CD4-positive, alpha-beta T cell treated with Interleukin-15 for 4 hours (primary cell): ENCODE results near the gene IDE.
"Not testable (repeated sequence)": the region's sequence is repeated elsewhere in the genome, so short reads cannot be mapped to it uniquely, and the experiment has no call there.

Experiments used
- DNase-seq: peaks from one replicate; pipeline ENCODE4 v3.0.0-alpha.2; 2020; ENCODE audit warnings: low spot score

Gene IDE

DNA sequence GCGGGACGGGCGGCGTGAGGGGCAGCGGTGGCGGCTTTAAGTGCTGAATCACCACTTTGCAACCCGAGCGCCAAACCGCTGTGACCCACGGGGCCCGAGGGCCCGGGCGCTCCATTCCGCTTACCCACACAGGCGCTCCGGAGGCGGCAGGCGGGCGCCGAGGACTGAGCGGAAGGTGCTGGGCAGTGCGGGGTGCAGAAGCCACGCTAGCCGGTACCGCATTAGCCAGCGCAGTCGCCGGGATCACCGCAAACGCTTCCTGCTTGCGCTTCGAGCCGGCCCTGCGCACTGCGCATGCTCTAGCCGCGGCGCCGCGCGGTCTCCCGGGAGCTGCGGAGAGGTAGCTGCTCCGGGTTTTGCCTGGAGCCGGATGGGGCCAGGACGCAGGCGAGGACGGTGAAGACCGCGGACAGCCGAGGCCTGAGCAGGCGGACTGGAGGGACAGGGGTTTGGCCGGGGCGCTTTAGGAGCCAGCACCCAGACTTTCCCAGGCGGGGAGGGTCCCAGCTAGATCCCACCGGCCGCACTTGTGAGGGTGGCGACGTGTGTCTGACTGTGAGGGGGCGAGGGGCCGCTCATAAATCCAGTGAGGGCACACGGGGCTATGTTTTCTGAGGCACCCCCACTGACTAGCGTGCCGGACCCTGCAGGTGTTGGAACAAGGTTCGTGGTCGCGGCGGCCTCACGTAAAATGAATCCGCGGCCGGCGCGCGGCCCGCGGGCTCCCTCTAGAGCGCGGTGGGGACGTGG lies at the start of gene IDE:
Gene IDE, minus strand, starts transcription at position 296 of the 750 bp plus-strand sequence. Its CDS starts 74 bp downstream, at position 222.
- peak; percentile 79 for DNase-seq

DNA sequence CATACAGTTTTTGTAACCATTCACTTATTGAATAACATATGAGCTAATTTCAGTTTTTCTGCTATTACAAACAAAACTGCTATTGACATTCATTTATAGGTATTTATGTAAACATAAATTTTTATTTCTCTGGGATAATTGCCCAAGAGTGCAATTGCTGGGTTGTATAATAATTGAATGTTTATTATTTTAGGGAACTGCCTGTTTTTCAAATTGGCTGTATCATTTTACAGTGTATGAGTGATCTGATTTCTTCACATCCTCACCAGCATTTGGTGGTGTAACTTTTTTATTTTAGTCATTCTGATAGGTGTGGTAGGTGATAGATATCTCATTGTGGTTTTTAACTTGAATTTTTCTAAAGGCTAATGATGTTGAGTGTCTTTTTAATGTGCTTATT lies 45.5 kb upstream of the IDE start:
- no peak for DNase-seq

DNA sequence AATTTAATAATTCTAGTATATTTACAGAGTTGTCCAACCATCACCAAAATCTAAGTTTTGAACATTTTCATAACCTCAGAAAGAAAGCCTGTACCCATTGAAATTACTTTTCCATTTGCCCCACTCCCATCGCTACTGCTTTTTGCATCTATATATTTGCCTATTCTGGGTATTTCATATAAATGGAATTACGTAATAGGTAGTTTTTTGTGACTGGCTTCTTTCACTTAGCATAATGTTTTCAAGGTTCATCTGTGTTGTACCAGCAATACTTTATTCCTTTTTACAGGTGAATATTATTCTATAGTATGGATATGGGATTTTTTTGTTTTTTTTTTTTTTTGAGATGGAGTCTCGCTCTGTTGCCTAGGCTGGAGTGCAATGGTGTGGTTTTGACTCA lies 41.6 kb upstream of the IDE start:
- DNase-seq: no peak

DNA sequence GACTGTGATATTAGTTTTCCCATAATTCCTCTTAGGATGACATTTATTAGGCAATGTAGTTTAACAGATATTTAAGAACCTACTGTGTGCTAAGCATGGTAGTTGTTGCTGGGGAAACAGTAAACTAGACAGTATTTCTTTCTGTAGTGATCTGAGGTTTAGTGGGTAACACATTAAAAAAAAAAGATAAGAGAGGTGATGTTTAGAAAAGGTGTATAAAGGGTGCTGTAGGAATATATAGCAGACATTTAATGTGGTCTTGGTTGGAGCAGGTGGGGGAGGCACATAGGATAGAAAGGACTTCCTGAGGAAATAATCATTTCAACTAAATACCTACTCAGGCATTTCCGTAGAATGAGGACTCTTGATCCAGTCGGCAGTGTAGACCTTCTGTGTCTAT lies 30.9 kb upstream of the IDE start:
- DNase-seq: no peak

DNA sequence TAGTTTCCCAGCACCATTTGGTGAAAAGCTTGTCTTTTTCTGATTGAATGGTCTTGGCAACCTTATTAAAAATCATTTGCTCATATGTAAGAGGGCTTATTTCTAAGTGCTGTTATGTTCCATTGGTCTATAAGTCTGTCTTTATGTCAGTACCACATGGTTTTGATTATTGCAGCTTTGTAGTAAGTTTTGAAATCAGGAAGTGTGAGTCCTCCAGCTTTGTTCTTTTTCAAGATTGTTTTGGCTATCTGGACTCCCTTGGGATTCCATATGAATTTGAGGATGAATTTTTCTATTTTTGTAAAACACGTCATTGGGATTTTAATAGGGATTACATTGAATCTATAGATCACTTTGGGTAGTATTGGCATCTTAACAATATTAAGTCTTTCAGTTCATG lies 24.4 kb upstream of the IDE start:
- DNase-seq: no peak

DNA sequence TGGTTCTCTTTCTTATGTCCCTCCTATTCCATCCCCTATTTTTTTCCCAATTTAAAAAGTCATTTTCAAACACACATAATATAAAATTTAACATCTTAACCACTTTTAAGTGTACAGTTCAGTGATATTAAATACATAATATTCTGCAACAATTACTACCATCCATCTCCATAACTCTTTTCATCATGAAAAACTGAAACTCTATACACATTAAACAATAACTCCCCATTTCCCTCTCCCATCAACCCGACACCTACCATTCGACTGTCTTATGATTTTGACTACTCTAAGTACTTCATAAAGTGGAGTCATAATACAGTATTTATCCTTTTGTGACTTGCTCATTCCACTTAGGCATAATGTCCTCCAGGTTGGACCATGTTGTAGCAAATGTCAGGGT lies 21.6 kb upstream of the IDE start:
- no peak for DNase-seq

DNA sequence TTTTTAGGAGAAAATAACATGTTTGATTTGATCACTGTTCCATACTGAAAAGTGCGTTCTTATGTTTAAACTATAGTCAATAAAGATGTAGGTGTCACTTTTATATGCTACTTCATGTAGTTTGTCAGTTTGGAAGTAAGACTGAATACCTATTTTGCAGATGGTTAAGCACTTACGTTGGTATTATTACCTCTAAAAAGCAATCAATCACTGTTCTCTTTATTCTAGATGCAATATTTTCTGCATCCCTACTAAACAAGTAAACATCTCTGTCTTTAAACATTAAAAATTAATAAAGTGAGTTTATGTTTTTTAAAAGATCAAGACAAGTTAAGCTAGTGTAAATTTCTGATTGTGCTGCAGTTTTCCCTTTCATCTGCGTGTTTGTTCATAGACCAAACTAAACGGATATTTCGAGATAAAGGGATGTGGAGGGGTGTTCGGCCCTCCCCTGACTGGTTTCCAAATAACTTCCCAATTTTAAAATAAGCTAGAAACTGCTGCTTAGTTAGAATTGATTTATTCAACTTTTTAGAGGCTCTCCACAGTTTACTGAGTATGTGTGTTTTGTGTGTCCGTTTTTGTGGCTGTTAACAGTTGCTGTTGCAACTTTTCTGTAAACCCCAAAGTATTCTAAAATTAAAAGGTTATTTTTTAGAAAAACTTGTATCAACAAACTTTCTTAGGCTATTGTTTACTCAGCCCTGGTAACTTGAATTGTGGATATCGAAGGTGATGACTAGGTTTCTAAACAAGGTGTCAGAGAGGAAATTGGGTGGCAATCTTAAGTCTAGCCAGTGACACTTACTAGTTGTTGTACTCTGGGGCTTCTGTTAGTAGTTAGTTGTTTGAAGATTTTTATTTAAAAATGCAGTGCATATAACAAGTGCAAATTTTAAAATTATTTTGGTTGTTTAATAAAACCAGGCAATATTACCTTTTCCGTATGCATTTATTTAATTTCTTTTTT lies 20.0 kb upstream of the IDE start:
- peak; percentile 37 for DNase-seq

DNA sequence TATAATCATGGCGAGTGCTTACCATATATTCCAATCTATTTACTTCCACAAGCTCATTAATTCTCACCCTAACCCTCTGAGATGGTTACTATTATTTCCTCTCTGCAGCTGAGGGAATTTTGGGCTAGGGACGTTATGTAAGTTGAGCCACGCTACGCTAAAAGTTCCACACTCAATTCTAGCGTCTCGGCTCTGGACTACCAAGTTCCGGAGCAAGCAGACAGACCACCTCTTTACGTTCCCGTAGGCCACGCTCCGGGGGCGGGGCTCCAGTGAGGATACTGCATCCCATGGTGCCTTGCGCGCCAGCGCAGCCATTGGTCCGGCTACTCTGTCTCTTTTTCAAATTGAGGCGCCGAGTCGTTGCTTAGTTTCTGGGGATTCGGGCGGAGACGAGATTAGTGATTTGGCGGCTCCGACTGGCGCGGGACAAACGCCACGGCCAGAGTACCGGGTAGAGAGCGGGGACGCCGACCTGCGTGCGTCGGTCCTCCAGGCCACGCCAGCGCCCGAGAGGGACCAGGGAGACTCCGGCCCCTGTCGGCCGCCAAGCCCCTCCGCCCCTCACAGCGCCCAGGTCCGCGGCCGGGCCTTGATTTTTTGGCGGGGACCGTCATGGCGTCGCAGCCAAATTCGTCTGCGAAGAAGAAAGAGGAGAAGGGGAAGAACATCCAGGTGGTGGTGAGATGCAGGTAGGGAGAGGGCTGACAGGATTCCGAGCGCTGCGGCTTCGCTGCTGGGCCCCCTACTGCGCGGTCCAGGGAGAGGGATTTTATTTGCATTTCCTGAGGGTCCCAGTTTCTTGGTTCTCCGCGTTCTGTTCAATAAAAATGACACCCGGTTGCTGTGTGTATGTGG lies 19.1 kb upstream of the IDE start, which contains the start of gene KIF11:
Gene KIF11, plus strand, starts transcription at position 370 of the 858 bp plus-strand sequence. Its CDS starts 246 bp downstream, at position 616.
- peak; percentile 96 for DNase-seq

DNA sequence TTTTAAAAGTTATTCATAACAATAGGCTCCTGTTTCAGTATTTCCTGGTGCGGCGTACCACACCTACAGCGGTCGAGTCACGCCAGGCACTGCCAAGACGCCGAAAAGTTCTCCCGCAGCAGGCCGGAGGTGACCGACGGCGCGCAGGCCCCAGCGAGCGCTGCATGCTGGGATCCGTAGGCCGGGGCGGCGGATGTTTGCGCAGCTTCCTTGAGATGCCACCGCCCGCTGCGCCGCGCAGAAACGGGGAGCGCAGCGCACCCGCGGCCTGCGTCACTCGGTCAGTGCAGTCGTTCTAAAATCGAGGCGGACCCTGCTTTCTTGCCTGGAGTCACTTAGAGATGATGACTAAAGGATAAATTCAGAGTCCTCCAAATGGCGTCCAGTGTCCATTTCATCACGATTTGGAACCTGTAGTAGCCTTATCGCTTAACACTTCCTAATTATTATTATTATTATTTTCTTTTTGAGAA lies 17.7 kb upstream of the IDE start:
- peak; percentile 90 for DNase-seq

DNA sequence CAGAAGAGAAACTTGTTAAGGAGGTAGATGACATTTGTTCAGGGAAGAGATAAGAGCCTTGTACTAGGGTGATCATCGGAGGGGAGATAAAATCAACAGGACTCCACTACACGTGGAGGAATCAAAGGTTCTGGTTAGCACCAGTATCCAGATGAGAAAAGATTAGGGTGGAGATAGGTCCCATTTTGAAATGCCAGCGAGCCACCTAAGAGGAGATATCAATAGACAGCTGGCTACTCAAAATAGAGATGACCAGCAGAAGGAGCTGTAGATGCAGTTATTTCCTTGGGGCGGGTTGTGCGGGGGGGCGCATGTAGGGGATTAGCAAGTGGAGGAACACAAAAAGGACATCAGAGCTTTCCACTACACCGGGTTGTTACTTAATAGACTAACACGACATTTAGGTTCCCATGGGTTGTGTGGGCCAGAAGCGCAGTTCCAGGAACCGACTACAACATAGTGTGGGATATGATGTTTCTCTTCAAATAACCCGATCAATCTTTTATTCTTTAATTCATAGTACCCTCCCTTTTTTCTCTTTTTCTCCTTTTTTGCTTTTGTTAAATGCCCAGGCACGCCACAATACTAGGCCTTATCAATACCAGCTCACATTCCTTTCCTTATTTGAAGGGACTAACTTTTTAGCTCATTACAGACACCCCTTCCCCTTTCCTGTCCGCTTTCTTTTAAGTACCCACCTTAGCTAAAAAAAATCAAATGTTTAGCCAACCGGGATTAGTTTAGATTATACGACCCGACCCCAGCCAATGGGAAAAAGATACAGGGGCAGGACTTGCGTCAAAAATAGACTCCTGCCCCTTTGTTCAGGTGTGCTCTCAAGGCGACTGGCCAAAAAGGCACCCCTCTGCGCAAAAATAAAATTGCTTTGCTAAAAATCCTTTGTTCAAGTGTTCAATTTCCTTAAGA lies 17.0 kb upstream of the IDE start:
- no peak for DNase-seq

DNA sequence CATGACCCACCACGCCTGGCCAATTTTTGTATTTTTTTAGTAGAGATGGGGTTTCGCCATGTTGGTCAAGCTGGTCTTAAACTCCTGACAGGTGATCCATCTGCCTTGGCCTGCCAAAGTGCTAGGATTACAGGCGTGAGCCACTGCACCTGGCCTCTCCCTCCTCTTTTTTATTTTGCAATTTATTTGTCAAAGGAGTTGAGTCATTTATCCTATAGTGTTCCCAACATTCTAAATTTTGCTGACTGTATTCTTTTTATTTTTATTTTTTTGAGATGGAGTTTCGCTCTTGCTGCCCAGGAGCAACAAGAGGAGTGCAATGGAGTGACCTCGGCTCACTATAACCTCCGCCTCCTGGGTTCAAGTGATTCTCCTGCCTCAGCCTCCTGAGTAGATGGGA lies 8.5 kb upstream of the IDE start:
- not testable (repeated sequence) for DNase-seq

DNA sequence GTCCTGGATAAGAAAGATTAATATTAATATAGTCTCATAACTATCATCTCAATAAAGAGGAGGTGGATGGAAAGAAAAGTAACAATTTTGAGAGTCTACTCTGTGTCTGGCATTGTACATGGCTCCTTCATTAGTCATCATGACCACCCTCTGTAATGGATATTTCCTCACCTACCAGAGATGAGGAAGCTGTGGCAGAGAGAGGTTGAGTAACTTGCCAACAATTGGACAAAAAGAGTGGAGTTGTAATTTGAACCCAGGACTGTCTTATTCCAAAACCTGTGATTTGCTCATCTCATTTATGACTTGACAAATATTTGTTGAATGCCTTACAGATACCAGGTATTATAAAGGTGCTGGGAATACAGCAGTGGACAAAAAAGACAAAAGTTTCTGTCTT lies 2.1 kb upstream of the IDE start:
- DNase-seq: no peak

DNA sequence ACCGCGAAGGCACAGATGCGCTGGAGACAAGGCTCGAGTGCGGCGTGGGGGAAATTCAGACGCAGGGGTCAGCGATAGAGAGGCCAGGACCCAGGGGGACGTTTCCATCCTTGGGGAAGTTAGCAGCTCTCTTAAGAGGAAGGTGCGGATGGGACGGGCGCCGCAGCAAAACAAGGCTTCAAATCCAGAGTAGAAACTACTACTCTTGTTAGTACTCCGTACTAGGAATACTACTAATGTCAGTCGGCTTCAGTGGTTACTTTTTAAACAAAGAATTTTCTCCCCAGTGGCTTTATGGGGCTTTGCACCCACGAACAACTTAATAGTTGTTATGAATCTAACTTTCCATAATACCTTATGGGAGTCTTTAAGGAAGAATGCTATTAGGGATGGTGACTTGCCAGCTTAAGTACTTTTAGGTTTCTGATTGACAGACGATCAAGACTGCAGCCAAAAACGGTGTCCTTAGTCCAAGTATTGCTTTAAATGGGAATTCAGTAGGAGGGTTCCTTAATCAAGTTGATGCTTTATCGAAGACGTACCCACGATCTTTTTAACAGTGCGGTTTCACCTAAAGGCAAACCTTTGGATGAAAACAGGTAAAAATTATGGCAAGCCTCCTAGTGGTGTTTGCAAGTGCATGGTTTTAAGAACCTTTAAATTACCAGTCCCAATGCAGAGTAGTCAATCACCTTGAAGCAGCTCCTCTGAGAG lies 812 bp upstream of the IDE start:
- peak; percentile 24 for DNase-seq

DNA sequence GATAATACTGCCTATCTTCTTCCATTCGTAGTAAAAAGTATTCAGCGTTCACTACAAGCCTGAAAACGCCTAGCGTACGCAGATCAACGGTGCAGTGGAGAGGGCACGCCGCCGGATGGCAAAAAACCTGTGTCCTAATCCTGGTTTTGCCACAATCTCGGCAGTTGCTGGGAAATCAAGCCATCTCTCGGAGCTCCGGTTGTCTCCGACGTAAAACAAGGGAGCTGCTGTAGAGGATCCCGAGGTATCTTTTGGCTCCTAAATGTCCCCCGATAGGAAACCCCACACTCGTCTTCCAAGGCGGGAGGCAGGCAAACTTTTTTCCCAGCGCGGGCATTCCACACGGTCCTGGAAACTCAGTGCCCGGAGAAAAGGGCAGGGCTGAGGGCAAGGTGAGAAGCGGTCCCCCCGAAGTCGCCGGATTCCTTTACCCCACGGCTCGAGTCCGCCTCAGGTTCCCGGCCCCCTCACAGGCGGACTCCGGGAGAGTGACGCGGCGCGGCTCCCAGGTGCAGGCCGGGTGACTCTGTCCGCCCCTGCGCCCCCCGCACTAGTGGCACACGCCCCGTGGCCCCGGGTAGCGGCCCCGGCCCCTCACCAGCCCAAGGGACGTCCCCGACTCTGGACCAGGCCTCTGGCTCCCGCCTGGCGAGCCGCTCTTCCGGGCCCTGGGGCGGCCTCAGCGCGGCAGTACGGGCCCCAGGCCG lies 649 bp downstream of the IDE start:
- no peak for DNase-seq

DNA sequence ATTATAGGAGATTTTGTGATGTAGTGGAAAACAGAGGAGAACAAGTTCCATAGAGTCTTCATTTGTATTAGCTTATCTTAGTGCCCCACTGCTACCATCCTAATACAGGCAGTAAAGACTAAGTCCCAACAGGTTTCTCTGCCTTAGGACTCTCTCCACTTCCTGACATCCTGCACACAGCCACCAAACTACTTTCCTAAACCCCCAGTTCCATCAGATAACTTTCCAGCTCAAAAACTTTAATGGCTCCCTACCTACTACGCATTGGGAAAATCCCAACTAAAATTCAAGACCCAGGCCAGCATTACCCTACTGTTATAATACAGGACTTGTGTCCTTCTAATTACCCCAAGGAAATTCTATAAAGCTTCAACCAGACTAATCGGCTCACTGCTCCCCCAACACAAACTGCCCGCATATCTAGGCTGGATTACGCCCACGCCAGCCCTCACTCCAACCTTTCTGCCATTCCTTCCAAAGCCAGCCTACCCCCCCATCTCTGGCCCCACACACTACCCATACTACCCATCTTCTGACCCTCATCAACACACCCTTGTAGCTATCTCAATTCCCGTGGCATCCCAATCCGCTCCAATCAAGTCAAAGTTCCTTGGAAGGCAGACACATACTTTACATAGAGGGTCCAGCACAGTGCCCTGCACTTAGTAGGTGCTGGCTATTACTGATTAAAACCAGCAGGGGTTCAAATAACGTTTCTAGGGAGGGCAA lies 1.4 kb downstream of the IDE start:
- no peak for DNase-seq

DNA sequence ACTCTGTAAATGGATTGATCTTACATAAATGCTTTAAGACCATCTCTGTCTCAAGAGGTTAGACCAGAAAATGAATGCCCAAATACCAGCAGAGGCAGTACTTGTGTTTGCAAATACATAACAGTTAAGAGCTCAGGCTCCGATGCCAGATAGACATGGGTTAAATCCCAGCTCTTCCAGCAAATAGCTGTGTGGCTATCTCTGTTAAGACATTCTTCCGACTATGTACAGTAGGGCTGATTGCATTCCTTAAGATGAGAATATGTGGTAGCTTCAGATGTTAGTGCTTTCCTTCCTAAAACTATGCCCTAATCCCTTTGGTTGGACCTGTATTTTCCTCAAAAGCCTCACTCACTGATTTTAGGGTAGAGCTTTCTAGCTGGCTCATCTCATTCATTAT lies 2.2 kb downstream of the IDE start:
- DNase-seq: no peak

DNA sequence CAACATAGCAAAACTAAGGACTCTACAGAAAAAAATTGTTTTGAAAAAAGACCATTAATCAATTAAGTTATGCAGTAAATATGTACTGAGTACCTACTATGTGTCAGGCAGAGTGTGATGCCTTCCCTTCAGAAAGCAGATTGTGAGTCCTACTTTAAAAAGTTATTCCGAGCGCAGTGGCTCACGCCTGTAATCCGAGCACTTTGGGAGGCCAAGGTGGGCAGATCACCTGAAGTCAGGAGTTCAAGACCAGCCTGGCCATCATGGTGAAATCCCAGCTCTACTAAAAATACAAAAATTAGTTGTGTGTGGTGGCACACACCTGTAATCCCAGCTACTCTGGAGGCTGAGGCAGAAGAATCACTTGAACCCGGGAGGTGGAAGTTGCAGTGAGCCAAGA lies 4.2 kb downstream of the IDE start:
- not testable (repeated sequence) for DNase-seq

DNA sequence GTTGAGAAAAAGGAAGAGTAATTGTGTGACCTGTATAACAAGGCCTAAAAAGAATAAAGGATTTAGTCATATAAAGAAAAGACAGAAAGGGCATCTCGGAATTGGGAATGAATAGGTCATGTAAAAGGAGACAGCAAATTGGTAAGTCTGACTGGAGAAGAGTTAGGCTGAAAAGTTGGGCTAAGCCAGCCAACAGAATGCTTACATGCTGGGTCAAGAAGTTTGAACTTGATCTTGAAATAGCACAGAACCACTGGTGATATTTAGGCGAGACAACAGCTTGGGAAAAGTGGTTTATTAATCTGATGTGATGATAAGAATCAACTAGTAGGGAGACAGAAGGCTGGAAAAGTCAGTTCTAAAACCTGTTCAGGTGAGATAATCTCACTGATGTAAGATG lies 4.8 kb downstream of the IDE start:
- no peak for DNase-seq
